Activated CD8-positive, alpha-beta memory T cell treated with anti-CD3 and anti-CD28 coated beads, Interleukin-2, amount 50 U/mL, for 1 hour (primary cell): ENCODE results near the gene EMP3.

Experiments used
- DNase-seq: peaks from one replicate; pipeline ENCODE4 v3.0.0-alpha.2; 2020; ENCODE audit errors: extremely low read depth

The EMP3 gene

DNA sequence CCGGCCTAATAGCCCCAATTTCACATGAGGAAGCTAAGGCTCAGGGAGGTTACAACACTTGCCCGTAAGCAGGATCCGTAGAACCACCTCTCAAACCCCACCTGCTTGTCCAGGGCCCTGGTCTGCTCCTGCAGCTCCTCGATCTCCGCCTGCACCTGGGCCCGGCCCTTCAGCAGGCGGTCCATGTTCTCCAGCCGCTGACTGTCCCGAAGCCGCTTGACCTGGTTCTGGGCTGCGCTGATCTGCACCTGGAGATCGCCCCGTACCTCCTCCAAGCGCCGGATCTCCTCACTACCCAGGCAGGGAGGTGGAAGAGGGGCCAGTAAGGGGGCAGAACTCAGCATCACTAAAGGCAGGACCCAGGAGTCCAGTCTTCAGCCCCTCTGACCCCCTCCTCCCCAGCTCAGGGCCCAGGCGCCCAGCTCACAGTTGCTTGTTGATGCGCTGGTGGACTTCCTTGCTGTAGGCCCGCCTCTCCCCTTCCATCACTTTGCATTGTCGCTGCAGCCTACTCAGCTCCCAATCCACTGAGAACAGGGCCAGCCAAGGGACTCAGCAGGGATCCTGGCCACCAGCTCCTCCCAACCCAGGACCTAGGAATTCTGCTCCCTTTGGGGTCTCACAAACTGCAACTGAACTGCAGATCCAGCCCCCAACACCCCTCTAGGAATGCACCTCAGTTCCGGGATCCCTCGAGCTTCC, 6.9 kb upstream of the EMP3 start:
- DNase-seq, result no peak

DNA sequence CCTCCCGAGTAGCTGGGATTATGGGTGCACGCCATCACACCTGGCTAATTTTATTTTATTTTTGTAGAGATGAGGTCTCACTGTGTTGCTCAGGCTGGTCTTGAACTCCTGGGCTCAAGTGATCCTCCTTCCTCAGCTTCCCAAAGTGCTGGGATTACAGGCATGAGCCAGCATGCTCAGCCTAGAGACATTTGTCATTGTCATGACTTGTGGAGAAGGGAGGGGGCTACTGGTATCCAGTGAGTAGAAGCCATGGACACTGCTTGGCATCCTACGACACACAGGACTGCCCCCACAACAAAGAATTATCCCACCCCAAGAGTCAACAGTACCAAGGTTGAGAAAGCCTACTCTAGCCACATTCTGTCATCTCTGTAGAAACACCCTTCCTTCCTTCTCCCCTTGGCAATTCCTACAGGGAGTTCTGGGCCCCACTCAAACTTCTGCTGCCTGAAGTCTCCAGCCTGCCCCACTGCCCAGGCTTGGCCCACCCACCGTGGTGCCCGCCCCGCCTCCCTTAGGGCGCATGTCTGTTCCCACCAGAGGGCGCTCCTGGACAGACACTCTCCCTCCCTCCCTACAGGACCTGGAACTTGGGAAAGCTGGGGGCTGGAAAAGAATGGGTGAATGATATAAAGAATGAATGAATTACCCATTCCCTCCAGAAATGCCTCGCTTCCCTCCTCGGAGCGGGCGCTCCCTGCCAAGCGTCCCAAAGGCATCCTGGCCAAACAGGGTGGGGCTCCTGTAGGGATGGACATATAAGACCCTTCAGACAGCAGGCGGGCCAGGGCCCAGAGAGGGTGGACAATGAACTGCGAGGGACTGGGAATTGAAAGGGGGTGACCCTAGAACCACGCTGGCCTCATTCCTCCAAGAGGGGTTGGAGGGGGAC, 5.5 kb upstream of the EMP3 start:
- no peak for DNase-seq

DNA sequence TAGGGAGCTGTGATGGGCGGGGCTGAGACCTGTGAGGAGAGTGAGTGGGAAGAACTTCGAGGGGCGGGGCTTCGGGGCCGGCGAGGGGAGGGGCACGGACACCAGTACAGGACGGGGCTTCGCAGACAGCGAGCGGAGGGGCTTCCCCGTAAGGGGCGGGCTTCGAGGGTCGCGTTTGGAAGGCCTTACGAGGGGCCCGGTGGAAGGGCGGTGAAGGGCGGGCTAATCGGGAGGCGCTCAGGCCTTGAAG, 4.1 kb upstream of the EMP3 start:
- peak; percentile 96 for DNase-seq

DNA sequence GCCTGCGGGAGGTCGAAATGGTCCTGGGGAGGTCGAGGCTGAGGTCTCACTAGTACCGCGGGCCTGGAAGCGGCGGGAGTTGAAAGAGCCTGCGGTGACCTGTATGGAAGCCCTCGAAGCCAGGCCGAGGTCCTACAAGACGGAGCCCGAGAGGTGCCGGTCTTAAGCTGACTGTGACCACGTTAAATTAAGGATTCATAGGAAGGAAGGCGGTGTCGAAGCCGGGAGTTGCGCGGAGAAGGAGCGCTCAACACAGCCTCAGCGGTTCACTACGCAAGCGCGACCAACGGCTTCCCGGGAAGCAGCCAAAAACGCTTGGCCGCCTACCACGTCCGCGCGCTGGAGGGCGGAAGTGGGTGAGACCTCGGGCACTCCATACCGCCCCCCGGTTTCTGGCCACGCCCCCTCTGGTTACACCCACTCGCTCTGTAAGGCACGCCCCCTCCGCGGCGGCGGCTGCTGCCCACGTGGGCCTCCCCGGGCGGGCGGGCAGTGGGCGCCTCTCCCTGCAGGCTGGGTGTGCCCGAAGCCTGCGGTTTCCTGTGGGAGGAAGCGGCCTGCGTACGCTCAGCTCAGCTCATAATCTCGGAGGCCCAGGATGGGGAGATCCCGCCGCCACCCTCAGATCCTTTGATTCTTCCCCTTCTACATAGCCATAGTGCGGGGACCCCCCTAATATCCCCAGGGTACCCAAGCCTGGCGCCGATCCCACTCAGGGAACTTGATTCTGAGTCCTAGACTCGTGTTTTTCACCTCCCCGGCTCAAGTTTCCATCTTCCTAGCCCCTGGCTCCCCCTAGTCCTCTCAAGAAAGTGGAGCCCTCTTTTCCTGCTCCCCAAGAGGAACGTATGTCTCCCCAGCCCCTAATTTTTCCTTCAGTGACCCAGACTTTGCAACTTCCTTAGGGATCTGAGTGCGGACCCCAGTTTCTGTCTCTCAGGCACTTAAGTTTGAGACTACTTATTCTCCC, 3.4 kb upstream of the EMP3 start:
- peak; percentile 99 for DNase-seq

DNA sequence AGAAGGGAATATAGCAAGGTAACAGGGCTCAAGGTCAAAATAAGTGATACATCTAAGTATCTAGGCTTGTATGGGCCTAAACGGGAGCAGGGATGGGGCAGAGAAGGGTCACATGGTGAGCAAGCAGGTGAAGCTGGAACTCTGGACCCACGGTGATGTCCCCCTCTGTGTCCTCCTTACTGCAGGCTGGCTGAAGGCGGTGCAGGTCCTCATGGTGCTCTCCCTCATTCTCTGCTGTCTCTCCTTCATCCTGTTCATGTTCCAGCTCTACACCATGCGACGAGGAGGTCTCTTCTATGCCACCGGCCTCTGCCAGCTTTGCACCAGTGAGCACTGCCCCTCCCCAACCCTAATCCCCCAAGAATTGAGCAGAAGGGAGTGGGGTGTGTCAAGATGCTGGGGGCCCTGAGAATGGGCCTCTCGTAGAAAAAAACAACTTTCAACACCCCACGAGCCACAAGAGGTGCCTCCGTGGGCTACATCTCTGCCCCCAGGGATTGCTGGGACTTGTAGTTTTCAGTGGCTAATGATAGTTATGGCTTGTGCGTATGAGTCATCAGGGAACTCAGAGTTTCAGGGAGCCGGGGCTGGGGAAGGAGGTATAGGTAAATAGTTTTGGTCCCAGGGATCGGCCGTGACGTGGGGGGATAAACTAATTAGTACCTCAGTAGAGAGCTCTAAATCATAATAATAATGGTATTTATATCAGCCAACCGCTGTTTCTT, 4.0 kb downstream of the EMP3 start:
- no peak for DNase-seq

DNA sequence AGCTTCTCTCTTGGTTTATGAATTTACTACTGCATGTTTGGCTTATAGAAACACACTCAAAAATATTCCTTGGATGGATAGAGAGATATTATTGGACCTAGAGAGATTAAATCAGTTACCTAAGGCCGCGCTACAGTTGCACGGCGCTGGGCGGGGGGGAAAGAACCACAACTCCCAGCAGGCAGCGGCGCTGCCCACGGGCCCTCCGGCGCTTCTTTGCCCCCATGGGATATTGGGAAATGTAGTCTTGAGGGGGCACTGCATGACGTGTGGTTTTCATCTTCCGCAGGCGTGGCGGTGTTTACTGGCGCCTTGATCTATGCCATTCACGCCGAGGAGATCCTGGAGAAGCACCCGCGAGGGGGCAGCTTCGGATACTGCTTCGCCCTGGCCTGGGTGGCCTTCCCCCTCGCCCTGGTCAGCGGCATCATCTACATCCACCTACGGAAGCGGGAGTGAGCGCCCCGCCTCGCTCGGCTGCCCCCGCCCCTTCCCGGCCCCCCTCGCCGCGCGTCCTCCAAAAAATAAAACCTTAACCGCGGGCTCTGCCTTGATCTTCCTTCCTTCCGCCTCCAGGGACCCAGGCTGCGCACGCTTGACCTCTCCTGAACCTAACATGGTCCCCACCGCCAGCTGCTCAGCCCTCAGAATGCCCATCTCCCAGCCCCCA, 4.8 kb downstream of the EMP3 start:
- peak; percentile 65 for DNase-seq

DNA sequence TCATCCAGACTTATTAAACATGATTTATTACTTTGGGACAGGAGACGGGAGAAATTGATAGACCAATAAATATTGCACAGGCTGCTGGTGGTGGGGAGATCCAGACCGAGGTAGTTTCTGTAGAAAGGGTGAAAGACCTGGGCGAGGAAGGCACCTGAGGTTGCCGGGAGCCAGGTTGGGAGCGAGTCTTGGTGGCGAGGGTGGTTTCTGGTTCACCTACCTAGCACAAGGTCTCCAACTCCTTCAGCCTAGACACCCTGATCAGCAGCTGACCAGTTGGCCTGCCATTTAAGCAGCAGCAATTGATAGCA, 7.0 kb downstream of the EMP3 start:
- no peak for DNase-seq

DNA sequence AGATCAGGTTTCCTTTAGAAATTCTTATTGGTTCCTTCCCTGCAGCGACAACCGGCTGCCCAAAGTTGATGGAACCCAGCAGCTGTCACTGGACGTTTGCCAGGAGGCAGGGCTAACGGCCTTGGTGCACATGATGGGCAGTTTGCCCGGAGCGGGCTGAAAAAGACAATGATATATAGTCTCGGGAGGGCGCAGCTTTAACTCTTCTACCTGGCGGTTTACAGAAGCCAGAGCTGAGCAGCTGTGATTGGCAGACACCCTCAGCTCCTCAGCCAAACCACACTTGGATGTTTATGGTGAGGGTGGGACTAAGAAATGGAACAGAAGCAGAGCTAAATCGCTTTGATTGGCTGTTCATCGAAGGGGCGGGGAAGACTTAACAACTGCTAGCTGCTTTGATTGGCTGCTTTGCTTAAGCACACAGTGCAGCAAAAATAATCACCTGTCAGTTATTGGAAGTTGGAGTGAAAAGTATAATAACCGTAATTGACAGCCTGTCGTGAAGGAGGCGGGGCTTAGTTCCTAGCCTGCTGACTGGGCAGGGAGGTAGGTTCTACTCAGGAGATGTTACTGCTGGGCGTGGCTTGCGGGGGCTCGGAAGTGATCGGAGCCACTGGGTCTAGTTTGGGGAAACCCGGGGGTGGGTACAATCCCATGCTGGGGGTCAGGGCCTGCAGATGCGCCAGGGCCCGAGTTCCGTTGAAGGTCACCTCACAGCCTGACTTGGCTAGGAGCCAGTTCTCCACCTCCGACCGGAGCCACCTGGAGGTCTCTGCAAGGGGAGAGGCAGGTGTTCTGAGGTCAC, 7.5 kb downstream of the EMP3 start:
- peak; percentile 95 for DNase-seq

DNA sequence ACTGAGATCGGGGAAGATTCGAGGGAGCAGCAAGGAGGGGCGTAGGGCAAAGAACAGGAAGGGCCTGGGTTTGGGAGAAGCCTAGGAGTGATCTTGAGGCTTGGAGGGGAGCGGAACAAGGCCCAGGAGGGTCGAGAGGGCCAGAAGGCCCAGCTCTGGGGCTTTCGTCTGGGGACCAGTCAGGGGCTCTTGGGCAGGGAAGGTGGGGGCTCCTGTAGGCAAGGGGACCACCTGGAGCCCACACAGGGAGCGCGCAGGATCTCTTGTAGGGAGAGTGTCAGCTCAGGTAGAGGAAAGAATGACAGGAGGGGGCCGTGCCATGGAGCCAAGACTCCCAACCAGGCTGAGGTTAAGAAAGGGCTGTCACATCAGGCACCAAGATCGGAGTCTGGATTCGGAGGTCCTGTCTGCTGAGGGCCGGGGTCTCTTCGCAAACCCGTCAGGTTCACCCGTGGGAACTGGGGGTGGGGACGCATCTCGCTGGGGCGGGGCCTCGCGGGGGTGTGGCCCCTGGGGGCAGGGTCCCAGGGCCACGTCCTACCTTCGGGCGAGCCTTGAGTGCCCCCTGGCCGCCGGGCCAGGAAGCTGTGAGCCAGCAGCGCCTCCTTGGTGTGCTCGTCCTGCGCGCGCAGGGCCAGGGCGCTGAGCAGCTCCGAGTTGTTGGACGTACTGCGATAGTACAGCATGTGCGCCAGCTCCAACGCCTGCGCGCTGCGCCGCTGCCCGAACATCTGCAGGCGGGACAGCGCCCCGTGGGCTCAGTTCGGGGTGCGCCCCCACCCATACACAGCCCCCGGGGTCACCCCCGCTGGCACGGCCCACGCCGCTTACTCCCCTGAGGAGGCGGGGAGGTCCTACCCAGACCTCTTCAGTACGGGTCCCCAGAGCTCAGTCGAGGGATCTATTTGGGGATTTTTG, 8.4 kb downstream of the EMP3 start:
- DNase-seq, result peak; percentile 71

DNA sequence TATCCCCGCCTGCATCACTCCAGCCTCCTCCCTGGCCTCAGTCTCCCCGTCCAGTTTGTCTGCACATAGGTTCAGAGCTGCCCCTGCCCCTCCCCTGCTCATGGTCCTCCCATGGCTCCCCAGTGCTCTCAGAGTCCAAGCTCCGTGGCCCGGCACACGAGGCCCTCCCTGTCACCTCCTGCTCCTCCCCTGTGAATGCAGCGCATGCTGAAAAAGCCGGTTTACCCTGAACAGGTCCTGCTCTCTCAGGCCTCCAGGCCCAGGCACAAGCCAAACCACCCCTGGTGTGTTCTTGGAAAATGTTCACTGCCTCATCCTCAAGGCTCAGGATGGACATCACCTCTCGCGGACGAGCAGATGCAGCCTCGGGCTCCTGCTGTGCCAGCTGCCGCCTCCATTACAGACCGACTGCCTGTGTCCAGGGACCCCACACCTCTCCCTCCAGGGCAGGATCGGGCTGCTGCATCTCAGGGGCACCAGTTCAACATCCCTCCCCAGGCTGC, 13.0 kb downstream of the EMP3 start:
- DNase-seq, result no peak

DNA sequence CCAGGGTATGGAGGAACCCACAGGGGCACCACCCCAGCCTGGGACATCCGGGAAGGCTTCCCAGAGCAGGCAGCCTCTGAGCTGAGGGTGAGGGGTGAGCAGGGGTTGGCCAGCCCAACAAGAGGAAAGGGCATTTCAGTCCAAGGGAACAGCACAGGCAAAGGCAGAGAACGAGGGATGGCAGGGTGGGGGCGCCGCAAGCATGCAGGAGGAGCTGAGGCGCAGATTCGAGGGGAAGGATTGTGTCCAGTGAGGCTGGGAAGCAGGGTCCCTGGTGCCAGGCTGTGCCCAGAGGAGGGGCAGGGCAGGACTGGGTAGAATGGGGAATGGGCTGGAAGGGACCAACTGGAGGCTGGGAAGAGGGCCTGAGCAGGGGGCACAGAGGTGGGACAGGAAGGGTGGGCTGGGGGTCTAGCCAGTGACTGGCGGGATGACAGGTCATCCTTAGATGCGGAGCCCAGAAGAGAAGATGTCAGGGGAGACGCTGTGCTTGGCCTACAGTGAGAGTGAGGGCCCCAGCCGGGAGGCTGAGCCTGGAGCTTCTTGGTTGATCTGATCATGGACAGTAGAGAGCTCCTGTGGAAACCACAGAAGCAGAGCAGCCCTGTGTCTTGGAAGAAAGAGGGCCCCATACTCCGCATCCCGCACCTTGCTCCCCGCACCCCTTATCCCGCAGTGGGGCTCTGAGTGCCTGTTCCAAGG, 13.6 kb downstream of the EMP3 start:
- no peak for DNase-seq

DNA sequence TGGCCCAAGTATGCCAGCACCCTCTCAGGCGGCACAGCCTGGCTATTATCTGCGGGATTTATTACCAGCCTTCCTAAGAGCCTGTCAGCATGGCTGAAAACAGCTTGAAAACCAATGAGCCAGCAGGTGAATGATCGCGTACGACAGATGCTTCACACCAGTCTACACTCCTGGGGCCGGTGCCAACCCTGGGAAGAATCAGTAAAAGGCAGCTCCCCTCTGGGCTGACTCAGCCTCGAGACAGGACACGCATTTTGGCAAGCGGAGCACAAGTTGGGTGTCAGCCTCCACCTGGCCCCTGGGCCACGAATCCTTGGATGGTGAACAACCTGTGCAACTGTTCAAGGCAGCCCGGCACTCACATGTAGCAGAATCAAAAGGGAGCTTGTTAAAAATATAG, 15.6 kb downstream of the EMP3 start:
- DNase-seq, result no peak

DNA sequence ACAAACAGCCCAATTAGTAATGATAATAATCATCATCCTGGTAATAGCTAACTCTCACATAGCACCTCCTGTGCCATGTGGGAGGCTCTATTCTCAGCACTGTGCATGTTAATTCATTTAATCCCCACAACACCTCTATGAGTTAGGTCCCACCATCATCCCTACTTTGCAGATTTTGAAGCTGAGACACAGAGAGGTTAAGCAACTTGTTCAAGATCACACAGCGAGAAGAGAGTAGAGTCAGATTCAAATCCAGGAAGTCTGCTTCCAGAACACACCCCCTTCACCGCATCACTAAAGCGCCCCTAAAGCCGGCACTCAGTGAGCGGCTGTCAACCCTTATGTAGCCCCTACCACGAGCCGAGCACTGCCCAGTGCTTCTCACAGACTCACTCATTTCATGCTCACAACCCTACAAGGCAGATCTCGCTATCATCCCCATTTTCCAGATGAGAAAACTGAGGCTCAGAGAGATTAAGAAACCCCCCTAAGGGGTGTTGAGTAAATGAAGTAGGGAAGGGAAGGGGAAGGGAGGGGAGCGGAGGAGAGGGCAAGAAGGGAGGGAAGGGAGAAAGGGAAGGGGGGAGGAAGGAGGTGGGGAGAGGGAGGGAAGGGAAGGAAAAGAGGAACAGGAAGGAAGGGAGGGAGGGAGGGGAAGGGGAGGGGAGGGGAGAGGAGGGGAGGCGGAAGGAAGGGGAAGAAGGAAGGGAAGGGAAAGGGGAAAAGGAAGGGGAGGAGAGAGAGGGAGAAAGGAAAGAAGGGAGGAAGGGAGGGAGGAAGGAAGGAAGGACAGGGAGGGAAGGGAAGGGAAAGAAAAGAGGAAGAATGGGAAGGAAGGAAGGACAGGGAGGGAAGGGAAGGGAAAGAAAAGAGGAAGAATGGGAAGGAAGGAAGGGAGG, 16.4 kb downstream of the EMP3 start:
- no peak for DNase-seq

DNA sequence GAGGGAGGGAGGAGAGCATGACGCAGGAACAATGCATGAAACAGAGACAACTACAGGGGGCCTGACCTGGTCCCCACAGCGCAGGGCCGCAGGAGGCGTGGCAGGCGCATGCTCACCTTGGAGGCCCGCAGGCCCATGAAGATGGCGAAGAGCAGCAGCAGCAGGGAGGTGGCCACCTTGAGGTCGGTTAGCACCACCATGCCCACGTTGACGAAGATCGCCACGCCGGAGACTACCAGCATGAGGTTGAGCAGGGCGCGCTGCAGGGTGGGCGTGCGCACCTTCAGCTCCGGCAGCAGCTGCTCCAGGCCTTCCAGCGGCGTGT, 17.0 kb downstream of the EMP3 start:
- DNase-seq, result no peak

DNA sequence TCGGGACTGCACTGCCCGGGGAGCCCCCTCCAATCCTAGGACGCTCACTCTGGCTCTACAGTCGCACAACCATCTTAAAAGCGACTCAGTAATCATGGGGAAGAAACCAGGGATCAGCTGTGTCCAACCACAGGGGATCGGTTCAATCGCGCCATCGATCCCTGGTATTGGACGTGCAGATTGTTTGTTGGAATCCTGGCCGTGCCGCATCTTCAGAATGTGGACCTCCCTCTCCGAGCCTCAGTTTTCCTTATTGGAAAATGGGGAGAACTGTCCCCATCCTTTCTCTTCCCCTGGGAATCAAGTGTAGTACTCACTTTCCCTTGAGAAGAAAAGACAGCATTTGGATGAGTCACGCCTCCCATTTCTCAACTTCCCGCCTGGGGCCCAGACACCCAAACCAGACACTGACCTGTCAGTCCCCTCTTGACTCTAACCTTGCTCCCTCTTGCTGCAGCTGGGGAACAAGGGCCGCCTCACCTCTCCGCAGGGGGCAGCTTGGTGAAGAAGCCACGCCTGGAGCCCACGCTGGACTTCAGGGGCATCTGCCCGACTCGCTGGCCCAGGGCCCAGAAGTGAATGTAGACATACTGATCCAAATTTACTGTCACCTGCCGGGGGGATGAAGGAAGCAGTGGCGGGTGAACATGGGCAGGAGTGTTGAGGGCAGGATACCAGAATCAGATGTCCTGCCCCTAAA, 17.6 kb downstream of the EMP3 start:
- DNase-seq, result no peak

DNA sequence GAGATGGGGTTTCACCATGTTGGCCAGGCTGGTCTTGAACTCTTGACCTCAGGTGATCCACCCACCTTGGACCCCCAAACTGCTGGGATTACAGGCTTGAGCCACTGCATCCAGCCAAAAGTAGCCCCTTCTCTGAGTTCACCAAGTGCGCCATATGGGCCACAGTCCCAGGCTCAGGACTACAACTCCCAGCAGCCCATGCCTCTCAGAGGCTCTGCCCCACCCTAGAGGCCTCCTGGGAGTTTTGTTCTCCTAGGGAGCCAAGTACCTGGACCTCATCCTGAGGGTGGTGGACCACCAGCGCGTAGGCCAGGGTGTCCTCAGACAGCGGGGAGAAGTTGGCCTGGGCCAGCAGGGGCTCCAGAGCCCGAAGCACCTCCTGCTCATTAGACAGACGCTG, 19.5 kb downstream of the EMP3 start:
- DNase-seq, result no peak

DNA sequence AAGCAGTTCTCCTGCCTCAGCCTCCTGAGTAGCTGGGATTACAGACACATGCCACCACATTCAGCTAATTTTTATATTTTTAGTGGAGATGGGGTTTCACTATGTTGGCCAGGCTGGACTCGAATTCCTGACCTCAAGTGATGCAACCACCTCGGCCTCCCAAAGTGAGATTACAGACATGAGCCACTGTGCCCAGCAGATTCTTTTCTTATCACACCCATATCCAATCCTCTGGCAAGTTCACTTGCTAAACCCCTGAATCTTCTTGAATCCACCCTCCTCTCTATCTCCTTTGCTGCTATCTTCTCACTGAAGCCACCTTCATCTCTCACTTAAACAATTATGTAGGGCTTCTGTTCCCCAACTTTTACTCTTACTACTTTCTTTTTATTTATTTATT, 20.8 kb downstream of the EMP3 start:
- DNase-seq, result no peak
